Measurements from ENCODE around the gene KCTD19. TPM values are rescaled to one million over a fixed set of nuclear protein-coding genes. Genes with fewer than 3 reads are reported as not detected.

Gene KCTD19
- 0.31 TPM for total RNA-seq

DNA sequence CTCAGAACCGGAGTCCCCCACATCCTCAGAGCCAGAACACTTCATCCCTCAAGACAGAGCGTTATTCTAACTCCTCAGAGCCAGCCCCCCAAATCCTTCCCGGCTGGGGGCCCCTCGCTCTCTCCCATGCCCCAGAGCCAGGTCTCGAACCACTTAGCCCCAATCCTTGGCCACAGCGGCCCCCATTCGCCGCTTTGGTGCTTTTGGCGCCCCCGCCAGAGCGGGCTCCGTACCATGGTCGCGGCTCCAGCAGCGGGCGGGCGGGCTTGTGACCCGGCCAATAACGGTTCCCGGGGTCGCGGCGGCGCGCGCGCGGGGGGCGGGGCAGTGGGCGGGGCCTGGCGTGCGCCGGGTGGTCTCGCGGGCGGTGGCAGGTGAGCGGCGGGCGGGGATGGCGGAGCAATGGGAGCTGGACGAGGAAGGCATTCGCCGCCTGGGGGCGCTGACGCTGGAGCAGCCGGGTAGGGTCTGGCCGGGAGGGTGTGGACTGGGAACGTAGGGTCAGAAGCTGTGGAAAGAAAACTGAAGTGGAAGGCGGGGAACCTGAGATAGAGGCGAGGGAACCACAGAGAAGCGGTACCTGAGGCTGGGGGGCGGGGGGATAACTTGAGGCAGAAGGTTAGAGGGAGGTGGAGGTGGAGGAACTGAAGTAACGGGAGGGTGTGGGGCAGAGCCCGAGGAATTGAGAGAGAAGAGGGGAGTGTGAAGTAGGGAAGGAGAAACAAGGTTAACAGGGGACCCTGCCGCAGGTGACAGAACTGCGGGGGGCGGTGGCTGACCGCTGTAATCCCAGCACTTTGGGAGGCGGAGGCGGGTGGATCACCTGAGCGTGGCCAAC is at the start of gene KCTD19, which contains the start of gene LRRC36:
TSS of gene KCTD19 (minus strand) at position 270 of the 838 bp plus-strand sequence. CDS start at position 236, 34 bp downstream.
TSS of gene LRRC36 (plus strand) at position 344 of the 838 bp plus-strand sequence. CDS start at position 392, 48 bp downstream.

DNA sequence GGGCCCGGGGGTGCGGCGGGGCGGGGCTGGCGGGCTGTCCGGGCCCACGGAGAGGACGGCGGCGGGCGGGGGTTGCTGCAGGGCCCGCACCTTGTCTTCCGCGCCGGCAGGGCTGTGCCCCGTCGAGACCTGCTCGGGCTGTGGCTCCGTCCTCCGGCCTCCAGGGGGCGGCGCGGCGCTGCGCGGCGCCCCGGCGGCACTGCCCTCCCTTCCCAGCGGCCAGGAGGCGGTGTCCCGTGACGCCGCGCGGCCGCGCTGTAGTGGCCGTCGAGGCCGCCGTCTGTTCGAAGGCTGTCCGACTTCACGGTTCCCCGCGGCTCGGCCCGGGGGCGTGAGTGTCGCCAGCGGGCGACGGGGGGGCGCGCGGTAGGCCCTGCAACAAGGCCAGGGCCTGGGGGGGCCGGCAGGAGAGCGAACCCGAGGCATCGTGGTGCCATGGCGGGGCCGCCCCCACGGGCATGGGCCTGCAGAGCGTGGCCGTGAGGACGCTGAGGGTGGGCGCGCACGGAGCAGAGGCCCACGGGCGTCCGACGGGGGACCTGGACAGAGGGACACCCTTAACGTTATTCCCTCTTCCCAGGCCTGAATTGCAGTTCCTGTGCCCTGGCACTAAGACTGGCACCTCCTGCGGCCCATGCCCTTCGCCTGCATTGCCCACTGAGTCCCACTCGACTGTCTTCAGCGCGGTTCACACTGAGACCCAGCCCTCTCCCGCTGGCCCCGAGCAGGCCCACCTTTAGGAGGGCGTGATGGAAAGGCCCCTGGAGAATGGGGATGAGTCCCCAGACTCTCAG is 47.0 kb downstream of the KCTD19 start, which contains the start of gene PLEKHG4:
TSS of gene PLEKHG4 (plus strand) at position 237 of the 794 bp plus-strand sequence. CDS start at position 750, 513 bp downstream.

GRCh38 chr16:67248401-67249177 is 78.0 kb downstream of the KCTD19 start, which contains the start of gene SLC9A5:
Gene SLC9A5 (plus strand): TSS chr16:67248979. CDS start chr16:67249015, 36 bp downstream.

DNA sequence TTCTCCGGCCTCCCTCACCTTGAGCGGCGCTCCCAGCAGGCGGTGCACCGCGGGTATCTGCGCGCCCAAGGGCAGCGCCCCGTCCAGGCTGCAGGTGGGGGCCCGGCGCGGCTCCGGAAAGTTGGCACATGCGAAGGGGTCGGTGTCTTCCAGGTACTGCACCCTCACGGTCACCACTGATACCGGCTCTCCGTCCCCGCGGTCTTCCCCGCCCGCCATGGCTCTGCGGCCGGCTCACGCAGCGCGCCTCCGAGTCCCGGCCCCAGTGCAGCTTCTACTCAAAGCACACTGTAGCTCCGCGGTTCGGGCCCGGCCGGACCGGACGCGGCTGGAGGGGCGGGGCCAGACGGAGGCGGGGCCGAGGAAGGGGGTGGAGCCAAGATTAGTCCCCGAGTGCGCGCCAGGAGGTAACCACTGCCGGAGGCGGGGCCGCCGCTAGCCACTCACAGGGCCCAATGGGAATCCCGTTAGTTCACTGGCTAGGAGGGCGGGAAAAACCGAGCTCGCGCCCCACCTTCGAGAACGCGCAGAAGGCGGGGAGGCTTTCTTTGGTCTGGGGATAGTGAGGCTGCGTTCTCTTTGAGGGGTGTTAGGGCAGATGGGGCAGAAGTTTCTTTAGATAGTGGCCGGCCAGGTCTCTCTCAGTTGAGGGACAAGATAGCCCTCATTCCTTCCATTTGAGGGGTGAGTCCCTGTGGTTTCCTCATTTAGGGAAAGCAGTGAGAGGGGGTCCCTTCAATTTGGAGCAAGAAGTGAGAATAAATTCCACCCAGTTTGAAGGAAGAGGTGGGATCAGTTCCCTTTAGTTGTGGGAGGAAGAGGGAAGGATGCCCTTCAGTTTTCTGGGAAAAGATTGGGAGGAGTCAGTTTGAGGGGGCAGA is 79.1 kb downstream of the KCTD19 start, which contains the start of gene FHOD1:
TSS of gene FHOD1 (minus strand) at position 290 of the 881 bp plus-strand sequence. CDS start at position 219, 71 bp downstream.

Other genes with a start within 250 kb of the KCTD19 start
- gene PHAF1, start 216.8 kb downstream of the KCTD19 start, total RNA-seq: 36.3 TPM
- 0.63 TPM for gene B3GNT9, start 175.7 kb downstream of the KCTD19 start, total RNA-seq
- gene TRADD, start 166.8 kb downstream of the KCTD19 start, total RNA-seq: 0.31 TPM
- 1.6 TPM for gene FBXL8, start 166.8 kb downstream of the KCTD19 start, total RNA-seq
- 11.3 TPM for gene HSF4, start 162.0 kb downstream of the KCTD19 start, total RNA-seq
- gene NOL3, start 156.2 kb downstream of the KCTD19 start, total RNA-seq: 3.4 TPM
- gene MATCAP1, start 142.8 kb downstream of the KCTD19 start, total RNA-seq: 106 TPM
- gene EXOC3L1, start 136.6 kb downstream of the KCTD19 start, total RNA-seq: 0.63 TPM
- 41.0 TPM for gene E2F4, start 134.6 kb downstream of the KCTD19 start, total RNA-seq
- gene ELMO3, start 127.6 kb downstream of the KCTD19 start, total RNA-seq: 0.94 TPM
- gene TMEM208, start 99.6 kb downstream of the KCTD19 start, total RNA-seq: 27.2 TPM
- gene FHOD1, start 79.3 kb downstream of the KCTD19 start, total RNA-seq: 1.9 TPM
- gene SLC9A5, start 77.8 kb downstream of the KCTD19 start, total RNA-seq: 0.94 TPM
- 3.4 TPM for gene PLEKHG4, start 47.2 kb downstream of the KCTD19 start, total RNA-seq
- gene LRRC36, start 74 bp upstream of the KCTD19 start, total RNA-seq: 3.1 TPM
- 3.8 TPM for gene TPPP3, start 66.8 kb upstream of the KCTD19 start, total RNA-seq
- 5.0 TPM for gene ZDHHC1, start 89.7 kb upstream of the KCTD19 start, total RNA-seq
- gene HSD11B2, start 104.4 kb upstream of the KCTD19 start, total RNA-seq: not detected
- gene ATP6V0D1, start 154.4 kb upstream of the KCTD19 start, total RNA-seq: 91.4 TPM
- not detected for gene AGRP, start 156.8 kb upstream of the KCTD19 start, total RNA-seq
- 61.3 TPM for gene RIPOR1, start 202.1 kb upstream of the KCTD19 start, total RNA-seq
- 61.7 TPM for gene CTCF, start 235.8 kb upstream of the KCTD19 start, total RNA-seq